SK-N-SH (cell line): ENCODE results near the gene METTL23. TPM values are rescaled to one million over a fixed set of nuclear protein-coding genes. Genes with fewer than 3 reads are reported as not detected.

ENCODE experiments used
- CTCF ChIA-PET: fragments of 300-600, 350-600 bp; formaldehyde crosslinking; extraction: SDS; loops from one replicate; lab custom pipeline; 2021; lab: Yijun Ruan, JAX
- POLR2A ChIA-PET: fragments of 350-600 bp; sonication (Branson Sonifier 250); formaldehyde crosslinking; extraction: SDS; loops from one replicate; lab custom pipeline; 2020; ENCODE audit warnings: antibody characterized with exemption, inconsistent platforms; lab: Yijun Ruan, JAX
- DNase-seq: peaks from one replicate; pipeline ENCODE4 v3.0.0; 2012
- H2AFZ ChIP-seq: fragments of 200-600 bp; sonication (generic); 2 replicates; pipeline ENCODE4 v1.8.1; 2016; ENCODE audit warnings: antibody characterized with exemption, mild to moderate bottlenecking, low read depth
- H3F3A ChIP-seq: fragments of 200-600 bp; sonication (generic); replicated peaks from 2 replicates; pipeline ENCODE3; 2016; ENCODE audit warnings: antibody characterized with exemption, mild to moderate bottlenecking; ENCODE audit not compliant: insufficient read depth
- H3K27ac ChIP-seq, 2 experiments: fragments of 200-500 bp in 1 of 2; fragments of 200-600 bp in 1 of 2; sonication (Bioruptor generic) in 1 of 2; sonication (generic), shearing (Covaris generic) in 1 of 2; 2 replicates each; pipeline versions ENCODE4 v1.5.1 to v1.6.1; 2014 to 2016; ENCODE audit warnings: low read depth in 2 of 2, inconsistent platforms in 1 of 2, low read length in 1 of 2, mild to moderate bottlenecking in 1 of 2, mixed read lengths in 1 of 2
- H3K27me3 ChIP-seq: fragments of 200-600 bp; sonication (generic), shearing (Covaris generic); 2 replicates; pipeline ENCODE4 v1.6.1; 2016; ENCODE audit warnings: mixed run types; ENCODE audit not compliant: insufficient read depth
- H3K36me3 ChIP-seq, 2 experiments: fragments of 200-500 bp in 1 of 2; fragments of 200-600 bp in 1 of 2; sonication (Bioruptor generic) in 1 of 2; sonication (generic) in 1 of 2; replicated peaks in 1 of 2; 2 replicates each; pipeline versions ENCODE3 to v1.5.1; 2014 to 2016; ENCODE audit warnings: low read length in 1 of 2, mild to moderate bottlenecking in 1 of 2; ENCODE audit not compliant: insufficient read depth in 2 of 2, control insufficient read depth in 1 of 2
- H3K4me1 ChIP-seq, 2 experiments: fragments of 200-500 bp in 1 of 2; fragments of 200-600 bp in 1 of 2; sonication (Bioruptor generic) in 1 of 2; sonication (generic), shearing (Covaris generic) in 1 of 2; 2 replicates each; pipeline versions ENCODE4 v1.5.1 to v1.6.1; 2014 to 2016; ENCODE audit warnings: low read depth in 1 of 2, low read length in 1 of 2, mixed run types in 1 of 2; ENCODE audit not compliant: insufficient read depth in 2 of 2, control insufficient read depth in 1 of 2
- H3K4me2 ChIP-seq: fragments of 200-600 bp; sonication (generic), shearing (Covaris generic); 2 replicates; pipeline ENCODE4 v1.6.1; 2017; ENCODE audit warnings: mixed run types
- H3K4me3 ChIP-seq, 2 experiments: fragments of 200-500 bp in 1 of 2; fragments of 200-600 bp in 1 of 2; sonication (Bioruptor generic) in 1 of 2; sonication (generic), shearing (Covaris generic) in 1 of 2; 2 replicates each; pipeline versions ENCODE4 v1.5.1 to v1.8.1; 2014 to 2016; ENCODE audit warnings: low read depth in 2 of 2, inconsistent platforms in 1 of 2, low read length in 1 of 2, mild to moderate bottlenecking in 1 of 2, mixed read lengths in 1 of 2, moderate library complexity in 1 of 2
- H3K79me2 ChIP-seq: fragments of 200-600 bp; sonication (generic); 2 replicates; pipeline ENCODE4 v1.8.1; 2017; ENCODE audit warnings: mild to moderate bottlenecking; ENCODE audit not compliant: insufficient read depth
- H3K9ac ChIP-seq: fragments of 200-600 bp; sonication (generic); 2 replicates; pipeline ENCODE4 v1.6.1; 2017; ENCODE audit warnings: mixed run types
- H3K9me2 ChIP-seq: fragments of 200-600 bp; sonication (generic); 2 replicates; pipeline ENCODE4 v1.6.1; 2017; ENCODE audit warnings: mixed run types
- H3K9me3 ChIP-seq: fragments of 200-600 bp; sonication (generic); 2 replicates; pipeline ENCODE4 v1.6.1; 2017; ENCODE audit warnings: mixed run types, mild to moderate bottlenecking, moderate library complexity
- H4K20me1 ChIP-seq: fragments of 200-600 bp; sonication (generic); 2 replicates; pipeline ENCODE4 v1.6.1; 2017; ENCODE audit warnings: mild to moderate bottlenecking, mixed run types; ENCODE audit not compliant: insufficient read depth
- CHD2 ChIP-seq: fragments of 150-350 bp; IDR thresholded peaks from 2 replicates; pipeline ENCODE4 v1.6.1; 2018; ENCODE audit warnings: low read length; ENCODE audit not compliant: partially characterized antibody
- EZH2phosphoT487 ChIP-seq: fragments of 200-600 bp; sonication (generic); IDR thresholded peaks from 2 replicates; pipeline ENCODE4 v1.6.1; 2017; ENCODE audit warnings: low read depth, mixed run types, mild to moderate bottlenecking, antibody characterized with exemption, moderate library complexity, borderline replicate concordance
- FOXJ3 ChIP-seq: sonication (generic); formaldehyde crosslinking; IDR thresholded peaks from 2 replicates; pipeline ENCODE4 v1.5.1; 2020; ENCODE audit warnings: mild to moderate bottlenecking, missing genetic modification reagents
- FOXM1 ChIP-seq: IDR thresholded peaks from 2 replicates; pipeline ENCODE4 v1.4.0; 2012; ENCODE audit warnings: low read depth, mild to moderate bottlenecking
- GATA2 ChIP-seq: sonication (generic); formaldehyde crosslinking; IDR thresholded peaks from 2 replicates; pipeline ENCODE4 v1.5.0; 2020; ENCODE audit warnings: mild to moderate bottlenecking, missing genetic modification reagents
- JUND ChIP-seq: IDR thresholded peaks from 2 replicates; pipeline ENCODE4 v1.4.0; 2012
- MEF2A ChIP-seq: IDR thresholded peaks from 2 replicates; pipeline ENCODE4 v1.4.0; 2012; ENCODE audit warnings: low read depth, borderline replicate concordance
- NRF1 ChIP-seq: IDR thresholded peaks from 2 replicates; pipeline ENCODE4 v1.6.1; 2012; ENCODE audit warnings: low read depth, mild to moderate bottlenecking, low read length
- POLR2AphosphoS5 ChIP-seq: IDR thresholded peaks from 2 replicates; pipeline ENCODE4 v1.6.1; 2012; ENCODE audit warnings: low read depth, low read length
- RXRA ChIP-seq: IDR thresholded peaks from 2 replicates; pipeline ENCODE4 v1.4.0; 2012; ENCODE audit warnings: low read depth, mild to moderate bottlenecking, borderline replicate concordance
- SIN3A ChIP-seq: IDR thresholded peaks from 2 replicates; pipeline ENCODE4 v1.6.1; 2012; ENCODE audit warnings: low read depth, mild to moderate bottlenecking, low read length, moderate library complexity, borderline replicate concordance
- SMC3 ChIP-seq: IDR thresholded peaks from 2 replicates; pipeline ENCODE4 v1.6.1; 2012; ENCODE audit warnings: low read depth, low read length, improper control_type of control experiment
- YY1 ChIP-seq: IDR thresholded peaks from 2 replicates; pipeline ENCODE4 v1.4.0; 2012; ENCODE audit warnings: low read depth, mild to moderate bottlenecking
- WGBS: methylation state at CpG from one replicate; pipeline ENCODE4 v1.1.6; 2017; ENCODE audit warnings: low lambda C conversion rate; 5-methylcytosine and 5-hydroxymethylcytosine counted together
- polyA plus RNA-seq, 3 experiments: library from polyadenylated mRNA; depleted of rRNA; stranded (reverse); fragments of >200 nt; gene quantifications; 2 replicates each; pipeline ENCODE4 v1.2.3, GENCODE V29; 2012
- TF ChIP-seq, protein P1 (sequence below): fragments of 150-350 bp; IDR thresholded peaks from 2 replicates; pipeline ENCODE4 v1.6.1; 2016; ENCODE audit warnings: mild to moderate bottlenecking, low read depth, low read length
- TF ChIP-seq, protein P2 (sequence below): IDR thresholded peaks from 2 replicates; pipeline ENCODE4 v1.4.0; 2012; ENCODE audit warnings: low read depth, borderline replicate concordance
- TF ChIP-seq, protein P3 (sequence below): IDR thresholded peaks from 2 replicates; pipeline ENCODE4 v1.4.0; 2012; ENCODE audit warnings: low read depth, borderline replicate concordance
- TF ChIP-seq, protein P4 (sequence below): IDR thresholded peaks from 2 replicates; pipeline ENCODE4 v1.6.1; 2012; ENCODE audit warnings: mild to moderate bottlenecking, low read depth, low read length, moderate library complexity
- TF ChIP-seq, protein P5 (sequence below): IDR thresholded peaks from 2 replicates; pipeline ENCODE4 v1.4.0; 2012; ENCODE audit warnings: low read depth
- TF ChIP-seq, protein P6 (sequence below): IDR thresholded peaks from 2 replicates; pipeline ENCODE4; 2012
- TF ChIP-seq, protein P7 (sequence below): fragments of 150-350 bp; IDR thresholded peaks from 2 replicates; pipeline ENCODE4 v1.6.1; 2017; ENCODE audit warnings: antibody characterized with exemption, low read length, low read depth, borderline replicate concordance

Gene METTL23
- polyA plus RNA-seq, 1 of the 3 experiments (the other 2 are of a cell fraction): 75.9 TPM

DNA sequence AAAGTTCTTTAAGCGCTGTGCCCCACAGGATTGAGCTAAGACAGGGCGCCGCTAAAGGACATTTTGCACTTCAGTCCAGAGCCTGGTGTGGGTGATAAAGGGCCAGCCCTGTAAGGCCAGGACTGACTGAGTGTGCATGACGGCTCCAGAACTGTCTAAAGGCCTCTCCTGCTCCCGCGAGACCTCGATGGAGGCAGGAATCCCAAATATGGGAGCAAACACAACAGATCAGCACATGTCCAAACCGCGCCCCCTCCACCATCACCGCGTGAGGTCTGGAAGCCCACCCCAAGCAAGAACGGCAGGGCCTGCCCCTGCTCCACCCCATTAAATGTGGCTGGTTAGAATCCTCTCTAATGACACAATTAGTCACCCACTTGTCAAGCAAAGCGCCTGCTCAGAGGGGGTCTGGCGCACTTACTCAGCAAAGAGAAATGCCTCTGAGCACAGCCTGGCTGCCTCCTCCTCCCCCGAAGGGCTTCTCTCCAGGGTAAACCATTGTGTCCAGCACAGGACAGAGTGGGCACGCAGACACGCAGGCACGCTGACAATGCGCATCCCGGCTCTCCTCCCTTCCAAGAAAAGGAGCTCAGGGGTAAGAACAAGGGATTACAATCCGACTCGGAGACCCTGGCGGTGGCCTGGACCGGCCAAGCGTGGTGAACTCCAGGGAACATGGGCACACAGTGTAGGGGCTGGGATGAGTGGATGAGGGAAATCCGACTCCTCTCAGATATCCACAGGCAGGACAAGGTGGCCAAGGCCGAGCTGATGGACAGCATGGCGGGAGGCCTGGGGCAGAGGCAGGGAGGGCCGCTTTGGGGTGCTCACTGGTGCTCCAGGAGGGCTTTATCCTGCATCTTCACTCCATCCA is 17.3 kb upstream of the METTL23 start:
- peaks cover 32% of the 10 kb centered on the region for H3F3A ChIP-seq
- H3K9me3 ChIP-seq: no peaks in the 10 kb centered on the region
- H3K9me2 ChIP-seq: no peaks in the 10 kb centered on the region
- H3K79me2 ChIP-seq: peaks cover 94% of the 10 kb centered on the region
- WGBS: 29% methylated on average over 22 of the region's 29 CpGs
- H3K4me3 ChIP-seq: peak overlapping the region; percentile 72 to 89
- ChIA-PET CTCF (interaction anchor here (0.9 to 14.3 kb wide), 15 partner anchors 8 to 347 kb away, joined by 3 to 255 read pairs (median 3); partner anchors contain the start of genes JMJD6 and METTL23), POLR2A (interaction anchor here (0.6 to 2.3 kb wide), 9 partner anchors 8 to 173 kb away, joined by 3 to 14 read pairs (median 3); partner anchors contain the start of genes JMJD6, METTL23 and SRSF2)
- peak overlapping the region; percentile 96 for H3K4me2 ChIP-seq
- H3K9ac ChIP-seq: peak overlapping the region; percentile 85
- H3K36me3 ChIP-seq: peaks cover 11 to 17% of the 10 kb centered on the region in 2 experiments
- no peak overlapping the region for H2AFZ ChIP-seq
- peaks cover 14 to 33% of the 10 kb centered on the region in 2 experiments for H3K4me1 ChIP-seq
- H3K27me3 ChIP-seq: no peaks in the 10 kb centered on the region
- H3K27ac ChIP-seq: peak overlapping the region; percentile 88 to 95
- DNase-seq: peak; percentile 82
- H4K20me1 ChIP-seq: peaks cover 24% of the 10 kb centered on the region
- no peak for TF ChIP-seq EZH2phosphoT487
- TF ChIP-seq NRF1: peak; percentile 40
- no peak for TF ChIP-seq FOXJ3 (CRISPR knock-in tag)
- no peak for TF ChIP-seq SMC3
- TF ChIP-seq, protein P1, sequence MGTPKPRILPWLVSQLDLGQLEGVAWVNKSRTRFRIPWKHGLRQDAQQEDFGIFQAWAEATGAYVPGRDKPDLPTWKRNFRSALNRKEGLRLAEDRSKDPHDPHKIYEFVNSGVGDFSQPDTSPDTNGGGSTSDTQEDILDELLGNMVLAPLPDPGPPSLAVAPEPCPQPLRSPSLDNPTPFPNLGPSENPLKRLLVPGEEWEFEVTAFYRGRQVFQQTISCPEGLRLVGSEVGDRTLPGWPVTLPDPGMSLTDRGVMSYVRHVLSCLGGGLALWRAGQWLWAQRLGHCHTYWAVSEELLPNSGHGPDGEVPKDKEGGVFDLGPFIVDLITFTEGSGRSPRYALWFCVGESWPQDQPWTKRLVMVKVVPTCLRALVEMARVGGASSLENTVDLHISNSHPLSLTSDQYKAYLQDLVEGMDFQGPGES: no peak
- no peak for TF ChIP-seq FOXM1
- TF ChIP-seq, protein P2, sequence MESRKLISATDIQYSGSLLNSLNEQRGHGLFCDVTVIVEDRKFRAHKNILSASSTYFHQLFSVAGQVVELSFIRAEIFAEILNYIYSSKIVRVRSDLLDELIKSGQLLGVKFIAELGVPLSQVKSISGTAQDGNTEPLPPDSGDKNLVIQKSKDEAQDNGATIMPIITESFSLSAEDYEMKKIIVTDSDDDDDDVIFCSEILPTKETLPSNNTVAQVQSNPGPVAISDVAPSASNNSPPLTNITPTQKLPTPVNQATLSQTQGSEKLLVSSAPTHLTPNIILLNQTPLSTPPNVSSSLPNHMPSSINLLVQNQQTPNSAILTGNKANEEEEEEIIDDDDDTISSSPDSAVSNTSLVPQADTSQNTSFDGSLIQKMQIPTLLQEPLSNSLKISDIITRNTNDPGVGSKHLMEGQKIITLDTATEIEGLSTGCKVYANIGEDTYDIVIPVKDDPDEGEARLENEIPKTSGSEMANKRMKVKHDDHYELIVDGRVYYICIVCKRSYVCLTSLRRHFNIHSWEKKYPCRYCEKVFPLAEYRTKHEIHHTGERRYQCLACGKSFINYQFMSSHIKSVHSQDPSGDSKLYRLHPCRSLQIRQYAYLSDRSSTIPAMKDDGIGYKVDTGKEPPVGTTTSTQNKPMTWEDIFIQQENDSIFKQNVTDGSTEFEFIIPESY: peak; percentile 94
- peak; percentile 74 for TF ChIP-seq POLR2AphosphoS5
- peak; percentile 94 for TF ChIP-seq SIN3A
- TF ChIP-seq YY1: 0 out of 2 replicates have a peak, but pooled peaks have one; percentile 65
- TF ChIP-seq, protein P3, sequence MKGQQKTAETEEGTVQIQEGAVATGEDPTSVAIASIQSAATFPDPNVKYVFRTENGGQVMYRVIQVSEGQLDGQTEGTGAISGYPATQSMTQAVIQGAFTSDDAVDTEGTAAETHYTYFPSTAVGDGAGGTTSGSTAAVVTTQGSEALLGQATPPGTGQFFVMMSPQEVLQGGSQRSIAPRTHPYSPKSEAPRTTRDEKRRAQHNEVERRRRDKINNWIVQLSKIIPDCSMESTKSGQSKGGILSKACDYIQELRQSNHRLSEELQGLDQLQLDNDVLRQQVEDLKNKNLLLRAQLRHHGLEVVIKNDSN: no peak
- TF ChIP-seq CHD2: peak; percentile 97
- TF ChIP-seq, protein P4, sequence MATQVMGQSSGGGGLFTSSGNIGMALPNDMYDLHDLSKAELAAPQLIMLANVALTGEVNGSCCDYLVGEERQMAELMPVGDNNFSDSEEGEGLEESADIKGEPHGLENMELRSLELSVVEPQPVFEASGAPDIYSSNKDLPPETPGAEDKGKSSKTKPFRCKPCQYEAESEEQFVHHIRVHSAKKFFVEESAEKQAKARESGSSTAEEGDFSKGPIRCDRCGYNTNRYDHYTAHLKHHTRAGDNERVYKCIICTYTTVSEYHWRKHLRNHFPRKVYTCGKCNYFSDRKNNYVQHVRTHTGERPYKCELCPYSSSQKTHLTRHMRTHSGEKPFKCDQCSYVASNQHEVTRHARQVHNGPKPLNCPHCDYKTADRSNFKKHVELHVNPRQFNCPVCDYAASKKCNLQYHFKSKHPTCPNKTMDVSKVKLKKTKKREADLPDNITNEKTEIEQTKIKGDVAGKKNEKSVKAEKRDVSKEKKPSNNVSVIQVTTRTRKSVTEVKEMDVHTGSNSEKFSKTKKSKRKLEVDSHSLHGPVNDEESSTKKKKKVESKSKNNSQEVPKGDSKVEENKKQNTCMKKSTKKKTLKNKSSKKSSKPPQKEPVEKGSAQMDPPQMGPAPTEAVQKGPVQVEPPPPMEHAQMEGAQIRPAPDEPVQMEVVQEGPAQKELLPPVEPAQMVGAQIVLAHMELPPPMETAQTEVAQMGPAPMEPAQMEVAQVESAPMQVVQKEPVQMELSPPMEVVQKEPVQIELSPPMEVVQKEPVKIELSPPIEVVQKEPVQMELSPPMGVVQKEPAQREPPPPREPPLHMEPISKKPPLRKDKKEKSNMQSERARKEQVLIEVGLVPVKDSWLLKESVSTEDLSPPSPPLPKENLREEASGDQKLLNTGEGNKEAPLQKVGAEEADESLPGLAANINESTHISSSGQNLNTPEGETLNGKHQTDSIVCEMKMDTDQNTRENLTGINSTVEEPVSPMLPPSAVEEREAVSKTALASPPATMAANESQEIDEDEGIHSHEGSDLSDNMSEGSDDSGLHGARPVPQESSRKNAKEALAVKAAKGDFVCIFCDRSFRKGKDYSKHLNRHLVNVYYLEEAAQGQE: peak; percentile 57; the same call in 1 of the 2 replicates
- no peak for TF ChIP-seq MEF2A
- TF ChIP-seq, protein P5, sequence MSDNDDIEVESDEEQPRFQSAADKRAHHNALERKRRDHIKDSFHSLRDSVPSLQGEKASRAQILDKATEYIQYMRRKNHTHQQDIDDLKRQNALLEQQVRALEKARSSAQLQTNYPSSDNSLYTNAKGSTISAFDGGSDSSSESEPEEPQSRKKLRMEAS: peak; percentile 95
- TF ChIP-seq, protein P6, sequence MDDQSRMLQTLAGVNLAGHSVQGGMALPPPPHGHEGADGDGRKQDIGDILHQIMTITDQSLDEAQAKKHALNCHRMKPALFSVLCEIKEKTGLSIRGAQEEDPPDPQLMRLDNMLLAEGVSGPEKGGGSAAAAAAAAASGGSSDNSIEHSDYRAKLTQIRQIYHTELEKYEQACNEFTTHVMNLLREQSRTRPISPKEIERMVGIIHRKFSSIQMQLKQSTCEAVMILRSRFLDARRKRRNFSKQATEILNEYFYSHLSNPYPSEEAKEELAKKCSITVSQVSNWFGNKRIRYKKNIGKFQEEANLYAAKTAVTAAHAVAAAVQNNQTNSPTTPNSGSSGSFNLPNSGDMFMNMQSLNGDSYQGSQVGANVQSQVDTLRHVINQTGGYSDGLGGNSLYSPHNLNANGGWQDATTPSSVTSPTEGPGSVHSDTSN: peak; percentile 95
- TF ChIP-seq JUND: peak; percentile 86
- TF ChIP-seq RXRA: no peak; the same call in 1 of the 2 replicates
- TF ChIP-seq, protein P7, sequence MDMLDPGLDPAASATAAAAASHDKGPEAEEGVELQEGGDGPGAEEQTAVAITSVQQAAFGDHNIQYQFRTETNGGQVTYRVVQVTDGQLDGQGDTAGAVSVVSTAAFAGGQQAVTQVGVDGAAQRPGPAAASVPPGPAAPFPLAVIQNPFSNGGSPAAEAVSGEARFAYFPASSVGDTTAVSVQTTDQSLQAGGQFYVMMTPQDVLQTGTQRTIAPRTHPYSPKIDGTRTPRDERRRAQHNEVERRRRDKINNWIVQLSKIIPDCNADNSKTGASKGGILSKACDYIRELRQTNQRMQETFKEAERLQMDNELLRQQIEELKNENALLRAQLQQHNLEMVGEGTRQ: no peak
- TF ChIP-seq GATA2 (CRISPR knock-in tag): 0 out of 2 replicates have a peak, but pooled peaks have one; percentile 4
